D721Med (cell line): ENCODE data around the gene RBP2.

Source experiments
- DNase-seq: peaks from one replicate; pipeline ENCODE4 v3.0.0; 2011; ENCODE audit warnings: low spot score; ENCODE audit not compliant: insufficient read length
- FAIRE-seq: peaks from 2 replicates; lab custom pipeline; 2011; peaks lifted over from hg19 to GRCh38; lab: Jason Lieb, UNC
- CTCF ChIP-seq: IDR thresholded peaks from 2 replicates; pipeline ENCODE4 v1.5.1; 2012; ENCODE audit warnings: mild to moderate bottlenecking, control low read depth; ENCODE audit not compliant: insufficient read depth; ENCODE audit errors: missing control alignments

RBP2 gene

GRCh38 chr3:139457066-139457465 lies 19.2 kb downstream of the RBP2 start:
- DNase-seq (no peak), FAIRE-seq (no peak)
- no peak for TF ChIP-seq CTCF

- no peak for TF ChIP-seq CTCF
- DNase-seq (no peak), FAIRE-seq (no peak)
Observed at GRCh38 chr3:139456386-139456785, 19.9 kb downstream of the RBP2 start.

- no peak for TF ChIP-seq CTCF
- DNase-seq (no peak), FAIRE-seq (no peak)
Observed at GRCh38 chr3:139455855-139456254, 20.5 kb downstream of the RBP2 start.

GRCh38 chr3:139455206-139455605 lies 21.1 kb downstream of the RBP2 start:
- TF ChIP-seq CTCF: no peak
- FAIRE-seq (no peak), DNase-seq (no peak)

GRCh38 chr3:139454346-139454745 lies 22.0 kb downstream of the RBP2 start:
- no peak for FAIRE-seq
- no peak for TF ChIP-seq CTCF
- DNase-seq: no peak

GRCh38 chr3:139450159-139450558 lies 26.2 kb downstream of the RBP2 start:
- no peak for DNase-seq
- TF ChIP-seq CTCF: no peak
- FAIRE-seq: no peak

GRCh38 chr3:139449566-139449965 lies 26.8 kb downstream of the RBP2 start:
- DNase-seq (no peak), FAIRE-seq (no peak)
- no peak for TF ChIP-seq CTCF
